Measurements from ENCODE around the gene MAPK7.
A peak's percentile ranks its signal among the peaks of the same experiment; 100 is the strongest.

The MAPK7 gene

GRCh38 chr17:19346351-19347255, 31.7 kb upstream of the MAPK7 start (continued):
- TF ChIP-seq ZNF335 (tag by site-specific recombination; conservative IDR thresholded peaks at IDR 0.05), result peak; percentile 90
- TF ChIP-seq, protein P1, sequence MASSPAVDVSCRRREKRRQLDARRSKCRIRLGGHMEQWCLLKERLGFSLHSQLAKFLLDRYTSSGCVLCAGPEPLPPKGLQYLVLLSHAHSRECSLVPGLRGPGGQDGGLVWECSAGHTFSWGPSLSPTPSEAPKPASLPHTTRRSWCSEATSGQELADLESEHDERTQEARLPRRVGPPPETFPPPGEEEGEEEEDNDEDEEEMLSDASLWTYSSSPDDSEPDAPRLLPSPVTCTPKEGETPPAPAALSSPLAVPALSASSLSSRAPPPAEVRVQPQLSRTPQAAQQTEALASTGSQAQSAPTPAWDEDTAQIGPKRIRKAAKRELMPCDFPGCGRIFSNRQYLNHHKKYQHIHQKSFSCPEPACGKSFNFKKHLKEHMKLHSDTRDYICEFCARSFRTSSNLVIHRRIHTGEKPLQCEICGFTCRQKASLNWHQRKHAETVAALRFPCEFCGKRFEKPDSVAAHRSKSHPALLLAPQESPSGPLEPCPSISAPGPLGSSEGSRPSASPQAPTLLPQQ (tag by site-specific recombination; IDR thresholded peaks at IDR 0.05), result no peak

DNA sequence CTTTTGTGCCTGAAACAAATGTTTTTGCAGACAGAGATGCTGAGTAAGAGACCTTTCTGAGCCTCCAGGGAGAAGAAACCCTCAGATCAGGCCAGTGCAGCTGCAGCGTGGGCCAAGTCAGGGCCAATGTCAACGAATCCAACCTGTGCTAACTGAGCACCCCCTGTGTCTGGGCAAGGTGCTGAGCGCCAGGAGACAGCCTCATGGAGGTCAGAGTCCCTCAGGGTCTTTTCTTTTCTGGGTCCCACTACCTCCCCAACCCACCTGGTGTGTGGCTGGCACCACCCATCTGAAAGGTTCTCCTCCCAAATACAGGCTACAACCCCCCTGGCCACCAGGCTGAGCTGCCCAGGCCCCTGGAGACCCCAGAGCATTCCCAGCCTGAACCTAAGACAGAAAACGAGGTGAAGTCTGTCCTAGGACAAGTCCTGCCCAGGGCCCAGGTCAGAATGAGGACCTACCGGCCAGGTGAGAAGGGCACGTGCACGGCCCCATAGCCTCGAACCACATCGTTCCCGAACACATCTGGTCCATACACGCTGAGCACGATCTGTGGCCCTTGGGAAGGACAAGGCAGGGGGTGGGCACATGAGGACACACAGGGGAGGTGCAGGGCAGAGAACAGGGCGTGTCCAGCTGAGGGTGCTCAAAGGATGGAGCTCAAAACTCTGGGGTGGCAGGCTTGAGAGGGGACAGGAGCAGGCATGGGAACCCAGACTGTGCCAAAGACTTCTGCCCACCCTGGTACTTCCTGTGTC, 30.8 kb upstream of the MAPK7 start:
- Histone ChIP-seq H3K9me3 (ENCODE audit: control insufficient read depth, insufficient read depth, low read depth, low read length) (no peaks in the 10 kb centered on the region), H3K27ac (ENCODE audit: extremely low read depth, low read depth, low read length) (peak overlapping the region; percentile 17; the same call in 1 of the 2 replicates), H3K4me3 (ENCODE audit: low read depth, low read length) (no peak overlapping the region), H3K4me1 (ENCODE audit: control insufficient read depth, insufficient read depth, low read length) (peaks cover 8% of the 10 kb centered on the region), H3K36me3 (ENCODE audit: control insufficient read depth in 2 of 2, insufficient read depth in 1 of 2, low read length in 2 of 2) (peaks cover 0 to 5% of the 10 kb centered on the region in 2 experiments; a peak in 1 of 3 replicates)
- ChIA-PET POLR2A (no interaction called here), CTCF (no interaction called here)
- TF ChIP-seq ZNF530 (tag by site-specific recombination; IDR thresholded peaks at IDR 0.05; ENCODE audit: low read depth) (no peak), ZSCAN16 (tag by site-specific recombination; IDR thresholded peaks at IDR 0.05) (no peak), REST (tag by site-specific recombination; IDR thresholded peaks at IDR 0.05) (no peak), MYNN (tag by site-specific recombination; IDR thresholded peaks at IDR 0.05; ENCODE audit: borderline replicate concordance) (no peak), KLF7 (tag by site-specific recombination; IDR thresholded peaks at IDR 0.05; ENCODE audit: borderline replicate concordance) (no peak), ZEB2 (tag by site-specific recombination; IDR thresholded peaks at IDR 0.05) (no peak), ZNF423 (tag by site-specific recombination; IDR thresholded peaks at IDR 0.05) (0 out of 2 replicates have a peak, but pooled peaks have one; percentile 3), KLF1 (tag by site-specific recombination; IDR thresholded peaks at IDR 0.05) (0 out of 2 replicates have a peak, but pooled peaks have one; percentile 36), ZNF214 (tag by site-specific recombination; IDR thresholded peaks at IDR 0.05; ENCODE audit: borderline replicate concordance) (no peak), GLIS1 (tag by site-specific recombination; IDR thresholded peaks at IDR 0.05) (no peak), HOXD13 (CRISPR knock-in tag; IDR thresholded peaks at IDR 0.05; ENCODE audit: borderline replicate concordance) (no peak), ZNF133 (tag by site-specific recombination; IDR thresholded peaks at IDR 0.05) (no peak), SP2 (tag by site-specific recombination; IDR thresholded peaks at IDR 0.05) (0 out of 2 replicates have a peak, but pooled peaks have one; percentile 0)
- TF ChIP-seq, protein P2, sequence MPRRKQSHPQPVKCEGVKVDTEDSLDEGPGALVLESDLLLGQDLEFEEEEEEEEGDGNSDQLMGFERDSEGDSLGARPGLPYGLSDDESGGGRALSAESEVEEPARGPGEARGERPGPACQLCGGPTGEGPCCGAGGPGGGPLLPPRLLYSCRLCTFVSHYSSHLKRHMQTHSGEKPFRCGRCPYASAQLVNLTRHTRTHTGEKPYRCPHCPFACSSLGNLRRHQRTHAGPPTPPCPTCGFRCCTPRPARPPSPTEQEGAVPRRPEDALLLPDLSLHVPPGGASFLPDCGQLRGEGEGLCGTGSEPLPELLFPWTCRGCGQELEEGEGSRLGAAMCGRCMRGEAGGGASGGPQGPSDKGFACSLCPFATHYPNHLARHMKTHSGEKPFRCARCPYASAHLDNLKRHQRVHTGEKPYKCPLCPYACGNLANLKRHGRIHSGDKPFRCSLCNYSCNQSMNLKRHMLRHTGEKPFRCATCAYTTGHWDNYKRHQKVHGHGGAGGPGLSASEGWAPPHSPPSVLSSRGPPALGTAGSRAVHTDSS (tag by site-specific recombination; IDR thresholded peaks at IDR 0.05), result no peak
- TF ChIP-seq, protein P1 (tag by site-specific recombination; IDR thresholded peaks at IDR 0.05), result no peak
- TF ChIP-seq, protein P3, sequence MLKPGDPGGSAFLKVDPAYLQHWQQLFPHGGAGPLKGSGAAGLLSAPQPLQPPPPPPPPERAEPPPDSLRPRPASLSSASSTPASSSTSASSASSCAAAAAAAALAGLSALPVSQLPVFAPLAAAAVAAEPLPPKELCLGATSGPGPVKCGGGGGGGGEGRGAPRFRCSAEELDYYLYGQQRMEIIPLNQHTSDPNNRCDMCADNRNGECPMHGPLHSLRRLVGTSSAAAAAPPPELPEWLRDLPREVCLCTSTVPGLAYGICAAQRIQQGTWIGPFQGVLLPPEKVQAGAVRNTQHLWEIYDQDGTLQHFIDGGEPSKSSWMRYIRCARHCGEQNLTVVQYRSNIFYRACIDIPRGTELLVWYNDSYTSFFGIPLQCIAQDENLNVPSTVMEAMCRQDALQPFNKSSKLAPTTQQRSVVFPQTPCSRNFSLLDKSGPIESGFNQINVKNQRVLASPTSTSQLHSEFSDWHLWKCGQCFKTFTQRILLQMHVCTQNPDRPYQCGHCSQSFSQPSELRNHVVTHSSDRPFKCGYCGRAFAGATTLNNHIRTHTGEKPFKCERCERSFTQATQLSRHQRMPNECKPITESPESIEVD (tag by site-specific recombination; IDR thresholded peaks at IDR 0.05), result no peak
- TF ChIP-seq, protein P4, sequence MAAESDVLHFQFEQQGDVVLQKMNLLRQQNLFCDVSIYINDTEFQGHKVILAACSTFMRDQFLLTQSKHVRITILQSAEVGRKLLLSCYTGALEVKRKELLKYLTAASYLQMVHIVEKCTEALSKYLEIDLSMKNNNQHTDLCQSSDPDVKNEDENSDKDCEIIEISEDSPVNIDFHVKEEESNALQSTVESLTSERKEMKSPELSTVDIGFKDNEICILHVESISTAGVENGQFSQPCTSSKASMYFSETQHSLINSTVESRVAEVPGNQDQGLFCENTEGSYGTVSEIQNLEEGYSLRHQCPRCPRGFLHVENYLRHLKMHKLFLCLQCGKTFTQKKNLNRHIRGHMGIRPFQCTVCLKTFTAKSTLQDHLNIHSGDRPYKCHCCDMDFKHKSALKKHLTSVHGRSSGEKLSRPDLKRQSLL (tag by site-specific recombination; IDR thresholded peaks at IDR 0.05), result no peak
